GM18517 (cell line): Measurements from ENCODE around the gene CADM2.
"Not testable (repeated sequence)": the region's sequence is repeated elsewhere in the genome, so short reads cannot be mapped to it uniquely, and the experiment has no call there.

ENCODE experiments used
- ATAC-seq: cut with Tn5 transposase; IDR thresholded peaks from one replicate; pipeline ENCODE4 v1.9.1; 2021; ENCODE audit warnings: mild to moderate bottlenecking, moderate library complexity; ENCODE audit not compliant: unreplicated experiment

The CADM2 gene

GRCh38 chr3:84958495-84959469, at the start of gene CADM2:
TSS of gene CADM2 (plus strand) at chr3:84958989.
- ATAC-seq, result peak; percentile 75

- ATAC-seq, result not testable (repeated sequence)
Observed at GRCh38 chr3:84918592-84918991, 40.2 kb upstream of the CADM2 start.

- ATAC-seq, result no peak
Observed at GRCh38 chr3:84922682-84923081, 36.1 kb upstream of the CADM2 start.

- no peak for ATAC-seq
Observed at GRCh38 chr3:84925571-84925970, 33.2 kb upstream of the CADM2 start.

GRCh38 chr3:84943379-84943778, 15.4 kb upstream of the CADM2 start:
- ATAC-seq, result no peak

GRCh38 chr3:84946240-84946639, 12.5 kb upstream of the CADM2 start:
- ATAC-seq, result no peak

GRCh38 chr3:84959470-84960271, 882 bp downstream of the CADM2 start:
- ATAC-seq, result no peak

GRCh38 chr3:84960581-84960980, 1.8 kb downstream of the CADM2 start:
- no peak for ATAC-seq

- ATAC-seq, result no peak
Observed at GRCh38 chr3:84961011-84961410, 2.2 kb downstream of the CADM2 start.

- no peak for ATAC-seq
Observed at GRCh38 chr3:84961521-84962255, 2.9 kb downstream of the CADM2 start.

- no peak for ATAC-seq
Observed at GRCh38 chr3:84962415-84962814, 3.6 kb downstream of the CADM2 start.

- no peak for ATAC-seq
Observed at GRCh38 chr3:84963137-84963536, 4.3 kb downstream of the CADM2 start.

GRCh38 chr3:84965141-84965540, 6.4 kb downstream of the CADM2 start:
- ATAC-seq, result no peak

- no peak for ATAC-seq
Observed at GRCh38 chr3:84967767-84968581, 9.2 kb downstream of the CADM2 start.

GRCh38 chr3:84968701-84969235, 10.0 kb downstream of the CADM2 start:
- ATAC-seq, result no peak

- no peak for ATAC-seq
Observed at GRCh38 chr3:84974347-84974746, 15.6 kb downstream of the CADM2 start.

- ATAC-seq, result no peak
Observed at GRCh38 chr3:84977021-84977420, 18.2 kb downstream of the CADM2 start.

GRCh38 chr3:84978843-84979242, 20.1 kb downstream of the CADM2 start:
- no peak for ATAC-seq

GRCh38 chr3:84980011-84980410, 21.2 kb downstream of the CADM2 start:
- ATAC-seq, result no peak

- ATAC-seq, result no peak
Observed at GRCh38 chr3:84980456-84980855, 21.7 kb downstream of the CADM2 start.
